ENCODE results near the gene CLEC10A. TPM values are rescaled to one million over a fixed set of nuclear protein-coding genes. Genes with fewer than 3 reads are reported as not detected.

CLEC10A gene
- total and polyA plus RNA-seq, 2 donors (not counting 1 experiment from before 2014, with no cell fraction given), result not detected

GRCh38 chr17:7063518-7064094 lies 16.4 kb downstream of the CLEC10A start:
- Histone ChIP-seq H3K9ac (ENCODE audit: insufficient read depth, low read length) (no peak overlapping the region), H3K4me2 (ENCODE audit: extremely low read depth, insufficient read depth, low read length) (no peak overlapping the region), H3K4me3 (replicated peaks in 1 of 4; ENCODE audit: control extremely low read depth in 1 of 4, insufficient read depth in 1 of 4, low read depth in 3 of 4, low read length in 4 of 4) (no peak overlapping the region), H3K4me1 (ENCODE audit: control insufficient read depth, extremely low read depth, insufficient read depth, low read length) (peaks cover 3% of the 10 kb centered on the region), H3K9me3 (ENCODE audit: control insufficient read depth, insufficient read depth, low read depth, low read length) (no peaks in the 10 kb centered on the region), H3K36me3 (ENCODE audit: control insufficient read depth, insufficient read depth, low read length) (no peaks in the 10 kb centered on the region), H3K27me3 (ENCODE audit: control insufficient read depth, insufficient read depth, low read length) (peaks cover 10% of the 10 kb centered on the region), H3K79me2 (ENCODE audit: control insufficient read depth, insufficient read depth, low read length) (no peaks in the 10 kb centered on the region), H4K20me1 (ENCODE audit: control insufficient read depth, extremely low read depth, insufficient read depth, low read length) (no peaks in the 10 kb centered on the region), H3K27ac (ENCODE audit: insufficient read depth, low read length) (no peak overlapping the region), H2AFZ (ENCODE audit: low read length) (no peak overlapping the region)
- TF ChIP-seq CTCF (conservative IDR thresholded peaks at IDR 0.05 in 1 of 2, IDR thresholded peaks at IDR 0.05 in 1 of 2; ENCODE audit: low read depth in 1 of 2, low read length in 2 of 2), result no peak
- no peak for TF ChIP-seq EZH2 (IDR thresholded peaks at IDR 0.05; ENCODE audit: low read length, missing control alignments)
- peak in 1 of 2 donors; percentile 37 for DNase-seq (ENCODE audit: low read depth in 2 of 2)

- H3K9ac ChIP-seq (ENCODE audit: insufficient read depth, low read length), result no peak overlapping the region
- H3K27ac ChIP-seq (ENCODE audit: insufficient read depth, low read length), result no peak overlapping the region
- H3K4me3 ChIP-seq (replicated peaks in 1 of 4; ENCODE audit: control extremely low read depth in 1 of 4, insufficient read depth in 1 of 4, low read depth in 3 of 4, low read length in 4 of 4), result no peak overlapping the region
- H3K79me2 ChIP-seq (ENCODE audit: control insufficient read depth, insufficient read depth, low read length), result no peaks in the 10 kb centered on the region
- TF ChIP-seq EZH2 (IDR thresholded peaks at IDR 0.05; ENCODE audit: low read length, missing control alignments), result no peak
- TF ChIP-seq CTCF (conservative IDR thresholded peaks at IDR 0.05 in 1 of 2, IDR thresholded peaks at IDR 0.05 in 1 of 2; ENCODE audit: low read depth in 1 of 2, low read length in 2 of 2), result no peak
- H4K20me1 ChIP-seq (ENCODE audit: control insufficient read depth, extremely low read depth, insufficient read depth, low read length), result no peaks in the 10 kb centered on the region
- H2AFZ ChIP-seq (ENCODE audit: low read length), result no peak overlapping the region
- no peaks in the 10 kb centered on the region for H3K36me3 ChIP-seq (ENCODE audit: control insufficient read depth, insufficient read depth, low read length)
- H3K27me3 ChIP-seq (ENCODE audit: control insufficient read depth, insufficient read depth, low read length), result peaks cover 10% of the 10 kb centered on the region
- H3K9me3 ChIP-seq (ENCODE audit: control insufficient read depth, insufficient read depth, low read depth, low read length), result no peaks in the 10 kb centered on the region
- no peak overlapping the region for H3K4me2 ChIP-seq (ENCODE audit: extremely low read depth, insufficient read depth, low read length)
- DNase-seq (ENCODE audit: low read depth in 2 of 2), result peak; percentile 30 to 95
- peaks cover 3% of the 10 kb centered on the region for H3K4me1 ChIP-seq (ENCODE audit: control insufficient read depth, extremely low read depth, insufficient read depth, low read length)
These were observed 19.7 kb downstream of the CLEC10A start for GRCh38 chr17:7060165-7060891.

GRCh38 chr17:7058831-7059447 lies 21.1 kb downstream of the CLEC10A start:
- H2AFZ ChIP-seq (ENCODE audit: low read length), result no peak overlapping the region
- peaks cover 3% of the 10 kb centered on the region for H3K4me1 ChIP-seq (ENCODE audit: control insufficient read depth, extremely low read depth, insufficient read depth, low read length)
- H3K4me2 ChIP-seq (ENCODE audit: extremely low read depth, insufficient read depth, low read length), result no peak overlapping the region
- no peaks in the 10 kb centered on the region for H4K20me1 ChIP-seq (ENCODE audit: control insufficient read depth, extremely low read depth, insufficient read depth, low read length)
- no peak overlapping the region for H3K27ac ChIP-seq (ENCODE audit: insufficient read depth, low read length)
- TF ChIP-seq CTCF (conservative IDR thresholded peaks at IDR 0.05 in 1 of 2, IDR thresholded peaks at IDR 0.05 in 1 of 2; ENCODE audit: low read depth in 1 of 2, low read length in 2 of 2) (no peak), EZH2 (IDR thresholded peaks at IDR 0.05; ENCODE audit: low read length, missing control alignments) (no peak)
- H3K4me3 ChIP-seq (replicated peaks in 1 of 4; ENCODE audit: control extremely low read depth in 1 of 4, insufficient read depth in 1 of 4, low read depth in 3 of 4, low read length in 4 of 4), result no peak overlapping the region
- peak in 1 of 2 donors; percentile 66 for DNase-seq (ENCODE audit: low read depth in 2 of 2)
- H3K36me3 ChIP-seq (ENCODE audit: control insufficient read depth, insufficient read depth, low read length), result no peaks in the 10 kb centered on the region
- H3K9ac ChIP-seq (ENCODE audit: insufficient read depth, low read length), result no peak overlapping the region
- no peaks in the 10 kb centered on the region for H3K27me3 ChIP-seq (ENCODE audit: control insufficient read depth, insufficient read depth, low read length)
- no peaks in the 10 kb centered on the region for H3K79me2 ChIP-seq (ENCODE audit: control insufficient read depth, insufficient read depth, low read length)
- H3K9me3 ChIP-seq (ENCODE audit: control insufficient read depth, insufficient read depth, low read depth, low read length), result no peaks in the 10 kb centered on the region

Data from fibroblast of lung (primary cell).